Mesodermal cell (in vitro differentiated cells): ENCODE results near the gene NCK2. TPM values are rescaled to one million over a fixed set of nuclear protein-coding genes. Genes with fewer than 3 reads are reported as not detected.

ENCODE experiments used
- H3K27ac ChIP-seq: 2 replicates; pipeline ENCODE4 v1.7.0; 2013; ENCODE audit warnings: mild to moderate bottlenecking, low read depth, low read length, moderate library complexity; ENCODE audit not compliant: severe bottlenecking
- H3K36me3 ChIP-seq: 2 replicates; pipeline ENCODE4 v1.7.1; 2013; ENCODE audit warnings: mild to moderate bottlenecking, low read length, moderate library complexity; ENCODE audit not compliant: control insufficient read depth, insufficient read depth
- H3K4me1 ChIP-seq: one replicate; pipeline ENCODE4 v1.7.1; 2013; ENCODE audit warnings: mild to moderate bottlenecking, low read length; ENCODE audit not compliant: insufficient read depth, control insufficient read depth, poor library complexity, severe bottlenecking
- H3K4me3 ChIP-seq: 2 replicates; pipeline ENCODE4 v1.7.0; 2013; ENCODE audit warnings: low read length, control low read depth, mild to moderate bottlenecking; ENCODE audit not compliant: insufficient read depth, poor library complexity, severe bottlenecking; ENCODE audit errors: extremely low read depth
- H3K9me3 ChIP-seq: 2 replicates; pipeline ENCODE4 v1.7.1; 2013; ENCODE audit warnings: mild to moderate bottlenecking, low read length, moderate library complexity; ENCODE audit not compliant: control insufficient read depth
- WGBS, 2 experiments: methylation state at CpG; one replicate each; pipeline ENCODE4 v1.1.5; 2013; ENCODE audit warnings: missing lambda C conversion rate in 2 of 2; ENCODE audit not compliant: insufficient coverage in 2 of 2; 5-methylcytosine and 5-hydroxymethylcytosine counted together
- polyA plus RNA-seq, 2 experiments: library from polyadenylated mRNA; stranded (reverse); fragments of 50-300 nt; gene quantifications; one replicate each; pipeline ENCODE4 v1.2.3, GENCODE V29; 2013

NCK2 gene
- 70.3 TPM for polyA plus RNA-seq (2013, experiment 1 of 2)
- polyA plus RNA-seq (2013, experiment 2 of 2): 63.0 TPM

- Histone ChIP-seq H3K27ac (peak within 1 kb of the TSS; percentile 94), H3K4me3 (peak within 1 kb of the TSS; percentile 83)
- WGBS, 2 experiments: 0 to 1% methylated on average over 74 to 98 of the region's 119 CpGs
Observed at GRCh38 chr2:105744909-105745853, at the start of gene NCK2. NCK2 (plus strand) TSS chr2:105744912; CDS start chr2:105855064, 110,152 bp downstream.

GRCh38 chr2:105697781-105698449, 46.8 kb upstream of the NCK2 start:
- 90 to 95% methylated on average over 5 to 9 of the region's 10 CpGs for WGBS, 2 experiments
- Histone ChIP-seq H3K9me3 (no peaks in the 10 kb centered on the region), H3K4me1 (no peaks in the 10 kb centered on the region), H3K4me3 (no peak overlapping the region), H3K27ac (no peak overlapping the region), H3K36me3 (no peaks in the 10 kb centered on the region)

More at GRCh38 chr2:105744909-105745853, at the start of gene NCK2:
- Histone ChIP-seq H3K36me3 (peaks cover 30% of the 10 kb centered on the region), H3K9me3 (peaks cover 5% of the 10 kb centered on the region), H3K4me1 (peaks cover 35% of the 10 kb centered on the region)

- Histone ChIP-seq H3K27ac (no peak overlapping the region), H3K4me3 (no peak overlapping the region), H3K4me1 (no peaks in the 10 kb centered on the region), H3K9me3 (no peaks in the 10 kb centered on the region), H3K36me3 (no peaks in the 10 kb centered on the region)
- WGBS, 2 experiments: 70 to 85% methylated on average over 2 of the region's 2 CpGs
Observed at GRCh38 chr2:105698820-105699219, 45.9 kb upstream of the NCK2 start.

DNA sequence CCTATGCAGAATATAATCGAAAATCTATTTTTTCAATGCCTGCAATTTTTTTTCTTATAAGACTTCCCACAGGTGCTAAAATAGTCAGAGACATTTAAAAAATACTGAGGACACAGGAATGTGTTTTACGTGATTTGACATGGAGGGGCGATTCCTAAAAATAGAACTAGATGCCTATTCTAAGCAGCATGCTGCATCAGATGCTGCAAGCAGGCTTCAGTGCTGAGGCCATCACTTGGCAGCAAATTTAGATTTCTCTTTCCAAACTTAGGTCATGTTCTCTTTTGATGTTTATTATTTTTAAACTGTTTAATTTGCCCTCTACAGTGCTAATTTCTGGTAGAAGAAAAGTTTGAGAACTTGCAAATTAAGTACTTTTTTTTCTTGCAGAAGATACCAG, 43.7 kb upstream of the NCK2 start:
- 83 to 93% methylated on average over 2 of the region's 3 CpGs for WGBS, 2 experiments

GRCh38 chr2:105708697-105709096, 36.0 kb upstream of the NCK2 start:
- no peaks in the 10 kb centered on the region for H3K36me3 ChIP-seq
- no peak overlapping the region for H3K27ac ChIP-seq
- H3K4me3 ChIP-seq: no peak overlapping the region
- peaks cover 10% of the 10 kb centered on the region for H3K4me1 ChIP-seq
- H3K9me3 ChIP-seq: no peaks in the 10 kb centered on the region

More for the DNA sequence above, 43.7 kb upstream of the NCK2 start:
- H3K4me1 ChIP-seq: no peaks in the 10 kb centered on the region
- no peaks in the 10 kb centered on the region for H3K36me3 ChIP-seq
- H3K4me3 ChIP-seq: no peak overlapping the region
- H3K27ac ChIP-seq: no peak overlapping the region
- H3K9me3 ChIP-seq: no peaks in the 10 kb centered on the region

GRCh38 chr2:105711394-105711793, 33.3 kb upstream of the NCK2 start:
- no peaks in the 10 kb centered on the region for H3K36me3 ChIP-seq
- no peak overlapping the region for H3K4me3 ChIP-seq
- H3K27ac ChIP-seq: no peak overlapping the region
- H3K4me1 ChIP-seq: peaks cover 11% of the 10 kb centered on the region
- H3K9me3 ChIP-seq: no peaks in the 10 kb centered on the region

DNA sequence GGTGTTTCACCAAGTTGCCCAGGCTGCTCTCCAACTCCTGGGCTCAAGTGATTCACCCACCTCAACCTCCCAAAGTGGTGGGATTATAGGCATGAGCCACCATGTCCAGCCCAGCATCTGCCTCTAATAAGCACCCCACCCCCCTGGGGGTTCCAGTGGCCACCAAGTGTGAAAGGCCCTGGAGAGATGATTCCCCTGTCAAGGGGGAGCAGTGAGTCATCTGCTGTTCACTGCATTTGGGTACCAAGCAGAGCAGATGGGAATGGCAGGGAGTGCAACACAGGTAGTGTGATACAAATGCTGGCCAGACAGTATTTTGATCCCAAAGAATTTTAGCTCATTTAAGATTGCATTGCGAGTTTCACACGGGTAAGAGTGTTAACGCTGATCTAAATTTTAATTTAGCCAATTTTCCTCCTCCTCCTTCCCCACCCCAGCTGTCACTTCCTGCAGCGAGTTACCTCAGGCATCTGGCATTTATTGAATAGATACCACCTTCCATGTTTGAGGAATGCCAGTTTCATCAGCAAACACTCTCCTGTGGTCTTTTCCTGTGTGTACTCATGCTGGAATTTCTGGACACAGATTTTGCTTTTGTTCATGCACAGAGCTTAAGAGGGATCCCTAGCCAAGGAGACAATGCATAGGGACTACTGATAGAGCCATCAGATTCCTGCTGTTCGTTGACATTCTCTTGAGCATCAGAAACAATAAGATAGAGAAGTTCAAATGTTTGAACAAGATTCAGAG, 32.4 kb upstream of the NCK2 start:
- H3K4me3 ChIP-seq: no peak overlapping the region
- no peaks in the 10 kb centered on the region for H3K9me3 ChIP-seq
- H3K27ac ChIP-seq: no peak overlapping the region
- H3K36me3 ChIP-seq: no peaks in the 10 kb centered on the region
- WGBS, 2 experiments: 75 to 85% methylated on average over 4 to 5 of the region's 5 CpGs
- H3K4me1 ChIP-seq: peaks cover 11% of the 10 kb centered on the region

- H3K4me1 ChIP-seq: peaks cover 11% of the 10 kb centered on the region
- H3K36me3 ChIP-seq: no peaks in the 10 kb centered on the region
- H3K27ac ChIP-seq: no peak overlapping the region
- WGBS, 2 experiments: 93 to 96% methylated on average over 6 of the region's 6 CpGs
- H3K9me3 ChIP-seq: no peaks in the 10 kb centered on the region
- no peak overlapping the region for H3K4me3 ChIP-seq
Observed at GRCh38 chr2:105712981-105713596, 31.6 kb upstream of the NCK2 start.

DNA sequence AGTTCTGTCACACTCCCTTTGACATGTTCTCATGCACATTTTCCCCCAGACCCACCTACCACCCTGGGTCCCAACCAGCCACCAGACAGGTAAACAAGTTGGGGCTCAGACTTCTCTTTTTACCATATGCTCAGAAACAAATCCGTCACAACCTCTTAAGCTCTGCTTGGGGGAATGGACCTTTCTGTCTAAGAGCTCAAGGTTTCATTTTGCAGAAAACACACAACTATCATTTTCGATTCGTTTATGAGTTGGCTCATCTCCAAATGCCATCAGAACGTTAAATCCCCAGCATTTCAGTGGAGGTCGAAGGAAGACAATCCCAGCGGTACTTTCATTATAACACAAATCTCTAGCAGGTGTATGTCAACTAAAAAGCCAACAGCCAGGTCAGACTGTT, 30.6 kb upstream of the NCK2 start:
- Histone ChIP-seq H3K4me1 (peaks cover 11% of the 10 kb centered on the region), H3K36me3 (no peaks in the 10 kb centered on the region), H3K9me3 (no peaks in the 10 kb centered on the region), H3K4me3 (no peak overlapping the region), H3K27ac (no peak overlapping the region)
- WGBS, 2 experiments: 79 to 94% methylated on average over 3 to 4 of the region's 6 CpGs

DNA sequence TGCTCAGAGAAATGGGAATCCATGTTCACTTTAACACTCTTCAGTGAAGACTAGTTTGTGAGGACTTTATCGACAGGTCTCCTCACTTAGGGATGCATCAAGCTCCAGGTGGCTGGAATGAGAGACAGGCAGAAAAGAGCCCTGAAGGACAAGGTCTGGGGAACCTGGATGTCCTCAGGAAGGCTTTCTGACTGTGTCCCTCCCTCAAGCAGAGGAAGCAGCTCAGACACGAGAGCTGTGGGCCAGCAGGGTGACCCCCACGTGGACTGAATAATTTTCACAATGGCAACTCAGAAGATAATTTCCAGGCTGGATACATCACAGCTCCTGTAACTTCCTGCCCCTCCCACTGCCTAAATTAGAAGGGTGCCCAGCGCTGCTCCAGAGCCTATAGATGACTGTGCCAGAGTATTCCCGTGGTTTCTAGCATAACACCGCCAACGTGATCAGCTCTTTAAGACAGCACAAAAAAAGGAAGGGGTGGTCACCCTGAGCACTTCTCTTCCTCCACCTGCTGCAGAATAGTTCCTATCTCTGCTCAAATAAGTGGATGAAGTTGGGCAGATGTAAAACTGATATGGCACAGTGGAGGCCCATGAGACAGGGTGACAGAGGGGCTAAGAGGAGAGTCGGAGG, 25.7 kb upstream of the NCK2 start:
- 83 to 85% methylated on average over 4 of the region's 8 CpGs for WGBS, 2 experiments
- Histone ChIP-seq H3K9me3 (no peaks in the 10 kb centered on the region), H3K27ac (no peak overlapping the region), H3K4me3 (no peak overlapping the region), H3K4me1 (no peaks in the 10 kb centered on the region), H3K36me3 (no peaks in the 10 kb centered on the region)
